ENCODE data around the gene INTS7. TPM values are rescaled to one million over a fixed set of nuclear protein-coding genes. Genes with fewer than 3 reads are reported as not detected.

The INTS7 gene
- total RNA-seq, 2 donors from 2014 or later: 4.7 to 16.9 TPM

- H3K4me3 ChIP-seq: no peak overlapping the region
- H3K27ac ChIP-seq: no peak overlapping the region
- ATAC-seq (ENCODE audit: insufficient number of reproducible peaks, low FRiP score, low read depth) (no peak), DNase-seq (ENCODE audit: low spot score) (no peak)
- H3K27me3 ChIP-seq (replicated peaks; ENCODE audit: insufficient read depth): no peaks in the 10 kb centered on the region
- H3K4me1 ChIP-seq (ENCODE audit: control insufficient read depth in 1 of 2, low read depth in 2 of 2): no peaks in the 10 kb centered on the region
- no peak for TF ChIP-seq CTCF (IDR thresholded peaks at IDR 0.05)
- H3K36me3 ChIP-seq: no peaks in the 10 kb centered on the region
- no peaks in the 10 kb centered on the region for H3K9me3 ChIP-seq
These were observed 106.2 kb downstream of the INTS7 start for GRCh38 chr1:211928993-211929637.

- no peaks in the 10 kb centered on the region for H3K27me3 ChIP-seq (replicated peaks; ENCODE audit: insufficient read depth)
- no peak for DNase-seq (ENCODE audit: low spot score)
- H3K4me3 ChIP-seq: no peak overlapping the region
- no peaks in the 10 kb centered on the region for H3K36me3 ChIP-seq
- no peaks in the 10 kb centered on the region for H3K4me1 ChIP-seq (ENCODE audit: control insufficient read depth in 1 of 2, low read depth in 2 of 2)
- H3K27ac ChIP-seq: no peak overlapping the region
- TF ChIP-seq CTCF (IDR thresholded peaks at IDR 0.05): no peak
- no peaks in the 10 kb centered on the region for H3K9me3 ChIP-seq
- ATAC-seq (ENCODE audit: insufficient number of reproducible peaks, low FRiP score, low read depth): no peak
These were observed 107.0 kb downstream of the INTS7 start for GRCh38 chr1:211928290-211928801.

GRCh38 chr1:211925016-211925415 is 110.3 kb downstream of the INTS7 start:
- no peaks in the 10 kb centered on the region for H3K36me3 ChIP-seq
- no peaks in the 10 kb centered on the region for H3K9me3 ChIP-seq
- no peak for ATAC-seq (ENCODE audit: insufficient number of reproducible peaks, low FRiP score, low read depth)
- H3K27ac ChIP-seq: no peak overlapping the region
- DNase-seq (ENCODE audit: low spot score): no peak
- H3K27me3 ChIP-seq (replicated peaks; ENCODE audit: insufficient read depth): no peaks in the 10 kb centered on the region
- H3K4me1 ChIP-seq (ENCODE audit: control insufficient read depth in 1 of 2, low read depth in 2 of 2): peaks cover 0 to 4% of the 10 kb centered on the region in 2 donors
- no peak for TF ChIP-seq CTCF (IDR thresholded peaks at IDR 0.05)
- H3K4me3 ChIP-seq: no peak overlapping the region

GRCh38 chr1:211924256-211924655 is 111.1 kb downstream of the INTS7 start:
- Histone ChIP-seq H3K4me3 (no peak overlapping the region), H3K27ac (no peak overlapping the region), H3K9me3 (no peaks in the 10 kb centered on the region), H3K36me3 (no peaks in the 10 kb centered on the region), H3K4me1 (ENCODE audit: control insufficient read depth in 1 of 2, low read depth in 2 of 2) (peaks cover 0 to 7% of the 10 kb centered on the region in 2 donors), H3K27me3 (replicated peaks; ENCODE audit: insufficient read depth) (no peaks in the 10 kb centered on the region)
- TF ChIP-seq CTCF (IDR thresholded peaks at IDR 0.05): no peak
- no peak for DNase-seq (ENCODE audit: low spot score)
- no peak for ATAC-seq (ENCODE audit: insufficient number of reproducible peaks, low FRiP score, low read depth)

- Histone ChIP-seq H3K27me3 (replicated peaks; ENCODE audit: insufficient read depth) (no peaks in the 10 kb centered on the region), H3K27ac (no peak overlapping the region), H3K9me3 (no peaks in the 10 kb centered on the region), H3K36me3 (no peaks in the 10 kb centered on the region), H3K4me1 (ENCODE audit: control insufficient read depth in 1 of 2, low read depth in 2 of 2) (peaks cover 3 to 12% of the 10 kb centered on the region in 2 donors), H3K4me3 (no peak overlapping the region)
- no peak for TF ChIP-seq CTCF (IDR thresholded peaks at IDR 0.05)
- ATAC-seq (ENCODE audit: insufficient number of reproducible peaks, low FRiP score, low read depth) (no peak), DNase-seq (ENCODE audit: low spot score) (no peak)
These were observed 112.3 kb downstream of the INTS7 start for GRCh38 chr1:211923095-211923494.
